IPS-20b (cell line): ENCODE measurements around the gene BCL2.

ENCODE experiments used
- H3K27ac ChIP-seq: one replicate; pipeline ENCODE4 v1.5.1; 2013; ENCODE audit warnings: low read length
- H3K27me3 ChIP-seq: 2 replicates; pipeline ENCODE4 v1.6.1; 2013; ENCODE audit warnings: mild to moderate bottlenecking, low read length, inconsistent platforms; ENCODE audit not compliant: insufficient read depth
- H3K36me3 ChIP-seq: 2 replicates; pipeline ENCODE4 v1.6.1; 2013; ENCODE audit warnings: low read depth, mild to moderate bottlenecking, inconsistent platforms, low read length, moderate library complexity; ENCODE audit not compliant: insufficient read depth
- H3K4me1 ChIP-seq: 2 replicates; pipeline ENCODE4 v1.6.1; 2013; ENCODE audit warnings: mild to moderate bottlenecking, control low read depth, inconsistent platforms, low read length, moderate library complexity; ENCODE audit not compliant: insufficient read depth
- H3K4me3 ChIP-seq: 2 replicates; pipeline ENCODE4 v1.5.1; 2013; ENCODE audit warnings: mild to moderate bottlenecking, low read length, inconsistent platforms
- H3K9ac ChIP-seq: 2 replicates; pipeline ENCODE4 v1.6.1; 2013; ENCODE audit warnings: low read depth, mild to moderate bottlenecking, inconsistent platforms, low read length, moderate library complexity
- H3K9me3 ChIP-seq: 2 replicates; pipeline ENCODE4 v1.6.1; 2013; ENCODE audit warnings: mild to moderate bottlenecking, low read depth, low read length, inconsistent platforms; ENCODE audit not compliant: insufficient read depth

Gene BCL2

DNA sequence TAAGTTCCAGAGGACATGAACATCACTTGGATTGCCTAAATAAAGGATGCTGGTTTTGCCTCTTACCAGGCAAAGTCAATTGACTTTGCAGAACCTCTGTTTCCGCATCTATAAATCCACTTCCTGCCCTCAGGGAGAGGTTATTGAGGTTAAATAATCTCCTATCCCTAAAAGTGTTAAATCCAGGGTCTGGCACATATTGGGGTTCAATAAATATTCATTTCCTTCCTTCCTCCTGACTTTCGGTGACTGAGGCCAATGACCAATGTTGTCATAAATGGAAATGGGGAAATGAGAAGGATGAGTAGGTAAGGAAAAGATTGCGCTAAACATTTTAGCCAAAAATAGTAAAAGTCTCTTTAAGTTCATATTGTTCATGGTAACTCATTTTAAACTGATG, 16.0 kb downstream of the BCL2 start:
- no peak overlapping the region for H3K4me3 ChIP-seq
- H3K36me3 ChIP-seq = no peaks in the 10 kb centered on the region
- no peaks in the 10 kb centered on the region; the same call in 1 of the 2 replicates for H3K4me1 ChIP-seq
- no peaks in the 10 kb centered on the region for H3K27me3 ChIP-seq
- H3K9ac ChIP-seq = no peak overlapping the region
- H3K9me3 ChIP-seq = no peaks in the 10 kb centered on the region
- no peak overlapping the region for H3K27ac ChIP-seq

DNA sequence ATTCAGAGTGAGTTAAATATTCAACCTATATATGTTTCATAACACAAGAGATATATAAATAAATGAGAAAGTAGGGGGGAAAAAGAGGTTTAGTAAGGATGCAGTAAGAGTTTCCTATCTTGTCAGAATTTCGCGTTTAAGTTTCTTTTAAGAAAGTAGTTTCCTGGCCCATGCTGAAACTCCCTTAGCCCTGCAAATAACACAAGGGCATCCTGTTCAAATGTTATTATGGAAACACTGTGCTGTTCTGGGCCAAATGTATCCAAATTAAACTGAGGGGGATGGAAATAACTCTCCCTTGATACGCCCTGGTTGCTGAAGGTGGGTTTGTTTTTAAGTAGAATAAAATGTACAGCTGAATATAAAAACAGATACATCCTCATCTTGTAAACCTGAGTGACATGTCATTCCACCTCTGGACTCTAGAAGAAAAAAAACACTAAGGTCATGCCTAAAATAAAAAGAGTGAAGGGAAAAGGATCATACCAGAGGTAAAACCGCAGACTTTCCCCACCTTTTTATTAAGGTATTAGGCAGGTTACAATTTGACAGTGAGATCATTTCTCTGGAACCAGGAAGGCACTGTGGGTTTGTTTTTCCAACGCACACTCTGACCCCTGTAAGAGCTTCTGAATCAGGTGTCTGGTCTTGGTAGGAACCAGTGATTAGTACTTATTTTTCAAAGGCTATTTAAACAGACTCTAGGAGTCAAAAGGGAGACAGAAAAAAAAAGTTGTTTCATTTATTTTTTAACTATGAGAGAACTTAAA, 16.7 kb downstream of the BCL2 start:
- Histone ChIP-seq H3K4me3 (no peak overlapping the region), H3K36me3 (no peaks in the 10 kb centered on the region), H3K27ac (no peak overlapping the region), H3K4me1 (peaks cover 7% of the 10 kb centered on the region), H3K9ac (no peak overlapping the region), H3K9me3 (no peaks in the 10 kb centered on the region), H3K27me3 (no peaks in the 10 kb centered on the region)

DNA sequence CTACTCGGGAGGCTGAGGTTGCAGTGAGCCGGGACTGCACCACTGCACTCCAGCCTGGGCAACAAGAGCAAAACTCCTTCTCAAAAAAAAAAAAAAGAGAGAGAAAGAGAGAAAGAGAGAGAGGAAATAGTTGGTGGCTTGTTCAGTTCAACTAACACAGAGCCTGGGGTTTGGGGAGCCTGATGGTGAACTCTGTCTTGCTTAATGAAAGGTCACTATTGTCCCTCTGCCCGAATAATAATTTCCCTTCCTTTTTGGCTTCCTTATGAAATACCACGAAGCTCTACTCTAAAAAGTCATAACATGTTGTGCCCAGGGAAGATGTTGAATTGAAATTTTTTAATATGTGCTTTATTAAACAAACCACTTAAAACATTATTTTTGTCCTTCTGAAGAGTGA, 17.3 kb downstream of the BCL2 start:
- H3K27me3 ChIP-seq = no peaks in the 10 kb centered on the region
- H3K27ac ChIP-seq = no peak overlapping the region
- peaks cover 9% of the 10 kb centered on the region for H3K4me1 ChIP-seq
- no peak overlapping the region for H3K9ac ChIP-seq
- H3K9me3 ChIP-seq = no peaks in the 10 kb centered on the region
- H3K4me3 ChIP-seq = no peak overlapping the region
- no peaks in the 10 kb centered on the region for H3K36me3 ChIP-seq

DNA sequence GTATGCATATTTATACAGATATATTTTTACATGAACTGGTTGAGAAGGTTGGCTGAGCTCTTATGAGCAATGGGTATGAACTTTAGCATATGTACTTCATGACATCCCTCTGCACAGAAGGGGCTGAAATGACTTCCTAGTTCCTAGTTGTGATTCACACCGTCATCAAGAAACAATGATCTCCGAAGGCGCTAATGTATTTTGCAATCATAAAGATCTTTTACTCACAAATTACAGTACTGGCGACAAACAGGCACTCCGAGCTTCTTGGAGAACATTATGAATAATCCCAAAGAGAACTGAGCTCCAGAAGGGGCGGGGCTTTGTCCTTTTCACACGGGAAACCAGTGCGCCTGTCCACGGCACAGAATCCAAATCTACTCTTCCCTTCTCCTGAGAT, 18.1 kb downstream of the BCL2 start:
- peaks cover 9% of the 10 kb centered on the region for H3K4me1 ChIP-seq
- no peaks in the 10 kb centered on the region for H3K9me3 ChIP-seq
- H3K27me3 ChIP-seq = no peaks in the 10 kb centered on the region
- H3K9ac ChIP-seq = no peak overlapping the region
- no peaks in the 10 kb centered on the region for H3K36me3 ChIP-seq
- H3K27ac ChIP-seq = no peak overlapping the region
- H3K4me3 ChIP-seq = no peak overlapping the region

DNA sequence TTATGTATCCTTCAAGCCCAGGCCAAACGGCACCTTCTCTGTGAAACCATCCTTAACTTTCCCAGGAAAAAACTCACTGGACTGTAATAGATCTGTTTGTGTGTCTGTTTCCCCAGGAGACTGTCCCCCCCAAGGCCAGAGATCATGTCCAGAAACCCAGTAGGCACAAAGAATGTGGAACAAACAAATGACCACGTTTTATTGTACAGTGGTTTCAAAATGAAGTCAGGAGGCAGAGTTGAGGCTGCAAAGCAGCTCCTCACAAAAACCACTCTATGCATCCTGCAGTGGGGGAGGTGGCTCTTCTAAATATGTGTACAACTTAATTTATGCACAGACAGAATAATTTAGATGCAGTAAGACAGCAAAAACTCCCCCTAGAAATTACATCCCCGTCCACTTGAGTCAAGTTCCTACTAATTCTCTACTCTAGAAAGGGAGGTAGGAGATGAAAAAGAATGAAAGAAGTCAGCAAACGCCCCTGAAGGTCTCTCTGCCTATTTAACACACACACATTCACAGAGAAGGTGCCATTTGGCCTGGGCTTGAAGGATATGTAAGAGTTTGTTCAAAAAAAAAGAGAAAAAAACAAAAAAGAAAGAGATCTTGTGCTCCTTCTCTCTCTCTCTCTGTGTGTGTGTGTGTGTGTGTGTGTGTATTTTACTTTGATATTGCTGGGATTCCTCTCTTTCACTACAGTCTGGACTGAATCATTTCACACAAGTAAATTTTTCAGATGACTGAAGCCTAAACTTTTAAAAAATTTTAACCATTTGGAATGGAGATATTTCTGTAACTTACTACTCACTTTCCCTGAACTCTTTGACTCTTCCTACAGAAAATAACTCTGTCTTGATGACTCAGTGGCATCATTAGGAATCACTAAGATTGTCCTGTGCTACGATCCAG, 19.5 kb downstream of the BCL2 start:
- Histone ChIP-seq H3K4me3 (no peak overlapping the region), H3K27ac (no peak overlapping the region), H3K9ac (no peak overlapping the region), H3K4me1 (peaks cover 9% of the 10 kb centered on the region), H3K36me3 (no peaks in the 10 kb centered on the region), H3K27me3 (no peaks in the 10 kb centered on the region), H3K9me3 (no peaks in the 10 kb centered on the region)

DNA sequence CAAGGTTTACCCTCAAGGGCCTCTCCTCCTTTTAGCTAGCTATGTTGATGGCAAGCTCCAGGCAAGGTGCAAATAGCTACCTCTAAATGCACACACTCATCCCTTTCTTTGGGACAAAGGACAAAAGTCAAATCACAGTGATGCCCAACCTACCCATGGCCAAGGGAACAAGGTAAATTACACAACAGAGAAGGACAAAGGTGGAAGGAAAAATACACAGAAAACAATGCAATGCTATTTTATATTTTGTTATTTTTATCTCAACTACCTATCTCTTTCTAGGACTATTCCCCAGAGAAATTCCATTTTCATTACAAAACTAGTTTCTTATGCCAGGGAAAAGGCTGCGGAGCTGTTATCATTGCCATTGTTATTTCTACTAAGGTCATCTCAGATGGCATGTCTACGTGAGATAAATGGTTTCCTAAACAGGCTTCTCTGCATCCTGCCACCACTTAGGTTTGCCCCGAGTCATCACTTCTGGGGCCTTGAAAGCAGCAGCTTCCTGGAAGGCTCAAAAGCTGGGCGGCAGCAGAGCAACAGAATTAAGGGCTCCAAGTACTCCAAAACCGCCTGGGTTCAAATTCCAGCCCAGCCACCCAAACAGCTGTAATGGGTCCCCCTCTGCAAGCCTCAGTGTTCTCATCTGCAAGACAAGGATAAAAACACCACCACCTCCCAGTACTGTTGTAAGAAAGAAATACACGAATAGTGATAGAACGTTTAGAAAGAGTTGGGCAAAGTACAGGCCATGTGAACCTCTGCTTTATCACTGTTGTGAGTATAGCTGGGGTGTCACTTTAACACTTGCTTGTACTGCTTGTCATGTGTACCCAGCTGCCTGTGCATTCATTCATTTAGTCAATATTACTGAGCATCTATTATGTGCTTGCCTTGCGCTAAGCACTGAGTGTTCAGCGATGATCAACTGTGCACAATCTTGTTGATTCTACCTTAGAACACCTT, 20.9 kb downstream of the BCL2 start:
- Histone ChIP-seq H3K27me3 (no peaks in the 10 kb centered on the region), H3K4me3 (no peak overlapping the region), H3K27ac (no peak overlapping the region), H3K9ac (no peak overlapping the region), H3K4me1 (peaks cover 9% of the 10 kb centered on the region), H3K36me3 (no peaks in the 10 kb centered on the region), H3K9me3 (no peaks in the 10 kb centered on the region)

DNA sequence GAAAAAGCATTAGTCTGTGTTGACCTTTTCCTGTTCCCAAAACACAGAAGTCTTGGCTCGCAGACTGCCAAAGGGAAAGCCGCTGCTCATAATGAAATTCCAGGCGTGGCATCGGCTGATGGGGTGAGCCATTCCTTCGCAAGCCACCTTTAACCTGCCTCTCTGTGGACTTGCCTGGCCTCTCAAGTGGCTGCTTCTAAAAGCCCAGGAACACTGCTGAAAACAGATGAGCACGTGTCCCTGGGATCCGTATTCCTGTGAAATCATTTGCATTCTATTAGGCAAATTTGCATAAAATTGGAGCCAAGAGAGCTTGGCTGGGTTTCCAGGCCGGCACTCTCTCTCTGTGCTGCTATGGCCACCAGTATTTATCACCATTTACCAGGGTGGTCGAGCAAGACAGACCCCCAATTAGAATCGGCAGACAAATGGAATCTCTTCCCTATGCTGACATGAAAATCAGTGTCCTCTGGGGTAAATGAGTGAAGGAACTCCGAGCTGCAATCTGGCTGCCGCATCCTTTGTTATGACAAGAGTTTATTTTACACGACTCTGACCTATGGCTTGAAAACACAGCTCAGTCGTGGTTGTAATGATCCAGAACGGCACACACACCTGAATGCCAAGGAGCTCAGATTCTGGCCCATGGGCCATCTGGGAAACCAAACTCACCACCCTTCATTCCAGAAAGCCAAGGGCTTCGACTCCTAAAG, 21.7 kb downstream of the BCL2 start:
- Histone ChIP-seq H3K9ac (no peak overlapping the region), H3K36me3 (no peaks in the 10 kb centered on the region), H3K4me3 (no peak overlapping the region), H3K27ac (no peak overlapping the region), H3K9me3 (no peaks in the 10 kb centered on the region), H3K4me1 (peaks cover 9% of the 10 kb centered on the region), H3K27me3 (no peaks in the 10 kb centered on the region)

DNA sequence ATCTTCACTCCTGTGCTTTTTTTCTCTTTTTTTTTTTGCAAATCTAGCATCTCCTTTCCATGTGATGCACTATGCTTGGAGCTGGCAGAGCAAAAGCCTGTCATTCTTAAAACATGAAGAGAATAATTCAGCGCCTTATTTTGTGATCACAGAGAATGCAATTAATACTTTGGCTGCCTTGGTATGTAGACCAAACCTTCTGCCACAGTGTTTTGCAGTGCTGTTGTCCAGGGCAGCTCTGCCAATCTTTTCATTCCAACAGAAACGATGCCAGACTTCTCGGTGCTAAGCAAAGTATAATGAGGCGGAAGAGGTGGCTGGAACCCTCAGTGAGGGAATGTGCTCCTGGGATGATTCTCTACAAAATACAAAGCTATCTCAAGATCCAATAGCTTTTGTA, 25.6 kb downstream of the BCL2 start:
- Histone ChIP-seq H3K9ac (no peak overlapping the region), H3K4me1 (peaks cover 12% of the 10 kb centered on the region), H3K9me3 (no peaks in the 10 kb centered on the region), H3K4me3 (no peak overlapping the region), H3K27ac (no peak overlapping the region), H3K27me3 (no peaks in the 10 kb centered on the region), H3K36me3 (no peaks in the 10 kb centered on the region)

DNA sequence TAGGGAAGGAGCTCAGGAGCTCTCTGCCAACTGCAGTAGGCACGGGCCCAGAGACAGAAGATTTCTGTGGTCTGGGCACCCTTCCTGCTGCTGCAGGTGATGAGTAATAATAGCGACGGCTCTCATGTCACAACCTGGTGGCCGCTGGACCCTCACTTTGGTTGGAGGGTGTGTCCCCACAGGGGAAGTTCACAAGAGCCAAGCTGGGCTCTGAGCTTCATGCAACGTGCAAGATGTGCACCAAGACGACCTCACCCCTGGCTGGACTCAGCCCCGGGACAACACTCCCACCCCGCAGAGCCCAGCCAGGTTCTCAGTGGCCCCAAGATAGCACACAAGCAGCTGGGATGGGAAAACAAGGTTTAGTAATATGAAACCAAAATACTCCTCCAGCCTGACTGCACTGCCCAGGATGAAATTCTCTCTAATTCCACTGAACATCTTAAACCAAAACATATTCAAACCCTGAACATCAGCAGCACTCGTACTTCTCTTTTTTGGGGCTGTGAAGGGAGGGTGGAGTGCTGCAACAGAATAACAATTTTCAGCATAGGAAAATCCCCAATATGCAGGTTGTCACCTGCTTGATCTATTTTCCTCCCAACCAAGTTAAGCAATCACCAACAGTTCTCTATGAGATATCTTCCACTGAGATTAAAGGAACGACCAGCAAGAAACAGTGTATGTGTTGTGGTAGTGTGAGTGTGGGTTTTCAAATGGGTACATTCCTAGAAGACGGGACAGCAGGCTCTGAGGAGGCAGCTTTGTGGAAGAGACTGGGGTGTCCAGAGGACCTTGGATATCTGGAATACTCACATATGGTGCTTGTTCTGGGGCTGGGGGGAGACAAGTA, 26.5 kb downstream of the BCL2 start:
- Histone ChIP-seq H3K36me3 (no peaks in the 10 kb centered on the region), H3K4me3 (no peak overlapping the region), H3K9ac (no peak overlapping the region), H3K9me3 (no peaks in the 10 kb centered on the region), H3K4me1 (peaks cover 7% of the 10 kb centered on the region), H3K27me3 (no peaks in the 10 kb centered on the region), H3K27ac (no peak overlapping the region)

DNA sequence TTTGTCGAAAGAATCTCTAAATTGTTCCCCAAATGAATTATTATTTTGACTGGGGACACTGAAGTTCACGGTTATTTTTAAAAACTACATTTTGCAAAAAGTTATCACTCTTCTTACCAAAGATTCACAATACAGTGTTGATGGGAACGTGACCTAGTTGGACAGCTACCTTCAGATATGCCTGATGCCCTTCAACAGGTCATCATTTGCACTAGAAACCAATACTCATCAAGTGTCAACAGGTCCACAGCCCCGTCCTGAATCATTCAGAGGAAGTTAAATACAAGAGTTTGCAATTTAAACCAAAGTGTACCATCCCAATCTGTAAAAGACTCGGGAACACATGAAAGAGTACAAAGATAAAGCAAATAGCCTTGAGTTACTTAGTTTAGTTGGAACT, 28.3 kb downstream of the BCL2 start:
- H3K36me3 ChIP-seq = no peaks in the 10 kb centered on the region
- H3K9me3 ChIP-seq = no peaks in the 10 kb centered on the region
- no peaks in the 10 kb centered on the region for H3K27me3 ChIP-seq
- H3K4me3 ChIP-seq = no peak overlapping the region
- H3K4me1 ChIP-seq = peaks cover 3% of the 10 kb centered on the region; the same call in 1 of the 2 replicates
- H3K27ac ChIP-seq = no peak overlapping the region
- H3K9ac ChIP-seq = no peak overlapping the region
